Stimulated activated CD8-positive, alpha-beta memory T cell treated with anti-CD3 and anti-CD28 coated beads, Interleukin-2, amount 100 ng/mL, for 1 hour (primary cell): ENCODE results near the gene DNAJA3.

ENCODE experiments used
- DNase-seq, 2 donors: peaks; one replicate each; pipeline ENCODE4 v3.0.0-alpha.2; 2020; ENCODE audit warnings: low read depth in 2 of 2

The DNAJA3 gene

DNA sequence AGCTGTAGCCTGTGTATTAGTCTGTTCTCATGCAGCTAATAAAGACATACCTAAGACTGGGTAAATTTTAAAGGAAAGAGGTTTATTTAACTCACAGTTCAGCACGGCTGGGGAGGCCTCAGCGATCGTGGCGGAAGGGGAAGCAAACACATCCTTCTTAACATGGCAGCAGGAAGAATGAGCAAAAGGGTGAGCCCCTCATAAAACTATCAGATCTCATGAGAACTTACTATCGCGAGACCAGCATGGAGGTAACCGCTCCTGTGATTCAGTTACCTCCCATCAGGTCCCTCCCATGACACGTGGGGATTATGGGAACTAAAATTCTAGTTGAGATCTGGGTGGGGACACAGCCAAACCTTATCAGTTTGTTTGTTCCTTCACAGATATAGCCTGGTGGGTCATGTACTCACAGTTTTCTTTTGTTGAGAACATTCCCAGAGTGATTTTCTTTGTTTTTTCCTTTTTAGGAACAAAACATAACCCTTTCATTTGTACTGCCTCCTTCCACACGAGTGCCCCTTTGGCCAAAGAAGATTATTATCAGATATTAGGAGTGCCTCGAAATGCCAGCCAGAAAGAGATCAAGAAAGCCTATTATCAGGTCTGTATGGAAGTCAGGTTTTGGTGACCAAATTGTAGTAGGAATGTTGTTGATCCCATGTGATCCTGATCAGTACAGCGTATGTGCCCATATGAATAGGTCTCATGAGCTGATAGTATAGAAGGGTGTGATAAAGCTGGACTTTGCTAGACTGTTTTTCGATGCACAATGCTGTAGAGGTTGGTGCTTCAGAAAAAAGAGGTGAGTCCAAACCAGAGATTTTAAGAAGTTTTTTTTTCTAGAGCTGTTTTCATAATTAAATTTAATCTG lies 8.5 kb downstream of the DNAJA3 start:
- DNase-seq = no peak

DNA sequence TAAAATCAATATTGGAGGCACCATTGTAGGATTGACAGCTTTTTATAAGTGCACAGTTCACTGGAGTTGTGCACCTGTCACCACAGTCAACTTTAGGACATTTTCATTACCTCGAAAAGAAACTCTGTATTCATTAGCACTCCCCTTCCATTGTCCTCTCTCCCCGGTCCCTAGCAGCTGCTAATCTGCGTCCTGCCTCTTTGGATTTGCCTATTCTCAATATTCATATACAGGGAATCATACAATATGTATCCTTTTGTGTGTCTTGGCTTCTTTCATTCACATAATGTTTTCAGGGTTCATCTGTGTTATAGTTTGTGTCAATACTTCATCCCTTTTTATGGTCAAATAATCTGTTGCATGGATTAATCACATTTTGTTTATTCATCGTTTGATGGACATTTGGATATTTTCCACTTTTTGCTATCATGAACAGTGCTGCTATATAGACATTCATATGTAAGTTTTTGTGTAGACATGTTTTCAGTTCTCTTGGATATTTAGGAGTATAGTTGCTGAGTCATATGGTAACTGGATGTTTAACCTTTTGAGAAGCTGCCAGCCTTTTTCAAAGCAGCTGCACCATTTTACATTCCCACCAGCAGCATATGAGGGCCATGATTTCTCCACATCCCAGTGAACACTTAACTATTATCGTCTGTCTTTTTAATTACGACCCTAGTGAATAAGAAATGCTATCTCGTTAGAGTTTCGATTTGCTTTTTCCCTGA lies 9.8 kb downstream of the DNAJA3 start:
- DNase-seq = no peak

DNA sequence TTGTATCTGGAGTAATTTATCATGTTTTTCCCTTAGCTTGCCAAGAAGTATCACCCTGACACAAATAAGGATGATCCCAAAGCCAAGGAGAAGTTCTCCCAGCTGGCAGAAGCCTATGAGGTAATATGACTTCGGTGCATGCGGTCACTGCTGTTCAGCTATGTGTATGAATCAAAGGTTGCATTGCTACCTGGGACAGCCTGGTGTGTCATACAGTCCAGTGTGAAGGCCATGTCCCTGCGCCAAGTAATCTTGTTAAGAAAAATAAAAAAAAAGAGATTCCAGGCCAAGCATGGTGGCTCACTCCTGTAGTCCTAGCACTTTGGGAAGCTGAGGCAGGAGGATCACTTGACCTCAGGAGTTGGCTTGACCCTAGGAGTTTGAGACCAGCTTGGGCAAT lies 11.7 kb downstream of the DNAJA3 start:
- DNase-seq = no peak

DNA sequence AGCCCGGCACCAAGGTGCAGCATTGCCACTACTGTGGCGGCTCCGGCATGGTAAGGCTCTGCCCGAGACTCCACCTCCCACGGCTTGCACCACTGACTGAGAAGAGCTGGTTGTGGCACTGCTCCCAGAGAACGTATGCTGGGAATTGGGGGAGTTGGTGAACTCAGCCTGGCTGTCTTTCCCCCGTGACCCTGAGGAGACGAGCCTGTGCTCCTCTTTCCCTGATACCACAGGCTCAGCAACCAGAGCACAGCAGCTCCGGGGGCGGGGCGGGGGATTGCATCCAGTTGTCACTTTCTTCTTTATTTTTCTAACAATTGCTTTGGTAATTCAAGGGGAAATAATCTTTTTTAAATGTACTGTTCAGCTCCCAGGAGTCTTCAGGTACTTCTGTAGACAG lies 16.7 kb downstream of the DNAJA3 start:
- DNase-seq = no peak

DNA sequence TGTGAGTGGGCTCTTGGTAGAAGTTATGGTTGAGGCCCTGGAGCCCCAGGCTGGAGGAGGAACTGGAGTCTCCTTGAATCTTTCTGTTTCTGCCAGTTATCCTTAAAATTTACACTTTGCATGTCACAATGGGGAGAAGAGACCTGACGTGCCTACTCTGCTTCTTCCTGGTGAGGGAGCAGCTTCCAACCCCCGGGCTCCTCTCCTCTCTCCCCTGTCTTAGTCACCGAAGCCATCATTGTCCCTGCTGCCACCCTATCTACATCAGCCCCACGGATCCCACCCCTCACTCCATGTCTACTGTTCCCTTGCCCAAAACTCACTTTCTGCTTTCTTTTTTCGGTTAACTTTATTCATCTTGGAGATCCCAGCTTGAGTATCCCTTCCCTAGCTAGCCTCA lies 17.6 kb downstream of the DNAJA3 start:
- DNase-seq = no peak

DNA sequence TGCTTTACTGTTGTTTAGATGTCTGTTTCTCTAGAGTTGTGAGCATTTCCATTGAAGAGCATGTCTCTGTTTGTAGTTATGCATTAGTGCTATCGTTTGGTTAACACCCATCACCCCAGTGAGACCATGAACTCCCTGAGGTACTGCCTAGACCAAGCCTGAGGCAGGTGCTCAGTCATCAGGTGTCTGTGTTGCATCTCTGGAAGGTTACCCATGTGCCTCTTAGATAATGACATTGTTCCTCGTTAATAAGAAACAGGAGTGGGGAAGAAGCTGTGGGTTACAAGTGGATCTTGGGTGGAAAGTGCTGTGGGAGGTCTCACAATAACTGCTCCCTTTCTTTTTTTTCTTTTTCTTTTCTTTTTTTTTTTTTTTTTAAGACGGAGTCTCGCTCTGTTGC lies 18.3 kb downstream of the DNAJA3 start:
- DNase-seq = no peak

DNA sequence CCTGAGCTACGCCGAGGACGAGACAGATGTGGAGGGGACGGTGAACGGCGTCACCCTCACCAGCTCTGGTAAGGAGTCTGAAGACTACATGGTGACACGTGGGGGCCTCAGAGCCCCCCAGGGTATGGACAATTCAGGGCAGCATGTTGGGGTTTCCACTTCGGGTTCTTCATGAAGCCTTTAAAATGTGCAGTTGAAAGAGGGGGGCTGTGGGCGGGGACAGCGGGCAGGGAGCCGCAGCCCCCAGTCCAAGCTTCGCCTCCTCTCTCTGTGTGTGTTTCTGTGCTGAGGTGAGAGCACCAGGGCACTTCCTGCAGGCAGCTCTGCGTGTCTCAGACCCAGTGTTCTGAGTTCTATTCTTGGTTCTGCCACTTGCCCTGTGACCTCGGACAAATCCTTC lies 24.8 kb downstream of the DNAJA3 start:
- no peak for DNase-seq

DNA sequence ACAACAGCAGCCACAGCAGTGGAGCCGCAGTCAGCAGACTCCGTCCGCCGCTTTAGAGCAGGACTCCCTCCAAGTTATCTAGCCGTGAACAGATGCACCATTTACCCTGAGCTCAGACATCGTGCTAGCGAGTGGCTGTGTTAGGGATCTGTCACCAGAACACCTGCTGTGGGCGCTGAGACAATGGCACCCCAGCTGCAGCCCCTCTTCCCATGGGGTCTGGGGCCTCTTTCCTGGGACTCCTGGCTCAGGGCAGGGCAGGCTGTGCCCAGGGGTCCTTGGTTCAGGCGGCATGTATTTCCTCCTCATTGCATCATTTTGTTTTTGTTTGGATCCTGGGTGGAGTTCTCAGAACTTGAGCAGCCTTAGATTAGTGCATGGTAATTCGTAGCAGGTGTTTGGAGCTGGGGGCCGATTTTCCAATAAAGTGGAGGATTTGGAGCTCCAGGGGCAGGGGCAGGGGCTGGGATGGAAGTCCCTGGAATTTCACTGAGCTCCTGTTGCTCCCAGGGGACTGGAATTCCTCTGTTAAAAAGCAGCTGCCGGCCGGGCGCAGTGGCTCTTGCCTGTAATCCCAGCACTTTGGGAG lies 25.4 kb downstream of the DNAJA3 start:
- DNase-seq = no peak

DNA sequence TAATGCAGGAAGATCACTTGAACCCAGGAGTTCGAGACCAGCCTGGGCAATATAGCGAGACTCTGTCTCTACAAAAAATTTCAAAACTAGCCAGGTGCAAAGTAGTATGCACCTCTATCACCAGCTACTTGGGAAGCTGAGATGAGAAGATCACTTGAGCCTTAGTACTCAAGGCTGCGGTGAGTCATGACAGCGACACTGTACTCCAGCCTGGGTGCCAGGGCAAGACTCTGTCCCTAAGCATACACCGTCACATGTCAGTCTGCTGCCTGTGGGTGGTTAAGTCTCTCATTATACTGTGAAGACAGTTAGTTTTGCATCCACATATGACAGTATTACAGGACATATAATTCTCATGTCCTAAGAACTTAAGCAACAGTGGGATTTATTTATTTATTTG lies 27.0 kb downstream of the DNAJA3 start:
- DNase-seq = no peak

DNA sequence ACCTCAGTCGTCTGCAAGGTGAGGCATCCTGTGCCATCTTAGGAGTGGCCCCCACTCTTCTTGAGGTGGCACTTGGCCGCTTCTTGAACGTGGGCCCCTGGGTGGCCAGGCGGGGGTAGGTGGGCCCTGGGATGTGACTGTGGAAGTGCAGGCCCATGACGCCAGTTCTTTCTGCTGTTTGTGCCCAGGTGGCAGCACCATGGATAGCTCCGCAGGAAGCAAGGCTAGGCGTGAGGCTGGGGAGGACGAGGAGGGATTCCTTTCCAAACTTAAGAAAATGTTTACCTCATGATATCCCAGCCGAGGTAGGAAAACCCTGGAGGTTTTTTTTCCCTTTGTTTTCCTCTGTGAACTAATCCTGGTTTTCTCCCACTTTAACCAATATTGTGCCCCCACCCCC lies 29.0 kb downstream of the DNAJA3 start:
- no peak for DNase-seq

DNA sequence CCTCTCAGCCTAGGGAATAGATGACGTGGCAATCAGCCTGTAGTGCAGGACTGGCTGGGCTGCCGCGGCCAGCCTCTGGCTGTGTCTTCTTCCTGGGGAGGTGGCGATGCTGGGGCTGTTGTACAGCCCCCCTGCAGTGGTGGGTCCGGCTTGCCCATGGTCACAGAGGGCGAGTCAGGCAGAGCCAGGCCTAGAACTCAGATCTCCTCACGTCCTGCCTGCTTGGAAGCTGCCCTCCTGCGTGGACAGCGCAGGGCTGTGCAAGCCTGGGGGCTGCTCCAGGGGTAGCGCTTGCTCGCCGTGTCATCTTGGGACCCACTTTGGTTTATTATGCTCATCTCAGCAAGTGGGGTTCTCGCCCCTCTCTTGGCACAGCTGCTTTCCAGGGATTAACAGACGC lies 29.4 kb downstream of the DNAJA3 start:
- no peak for DNase-seq

DNA sequence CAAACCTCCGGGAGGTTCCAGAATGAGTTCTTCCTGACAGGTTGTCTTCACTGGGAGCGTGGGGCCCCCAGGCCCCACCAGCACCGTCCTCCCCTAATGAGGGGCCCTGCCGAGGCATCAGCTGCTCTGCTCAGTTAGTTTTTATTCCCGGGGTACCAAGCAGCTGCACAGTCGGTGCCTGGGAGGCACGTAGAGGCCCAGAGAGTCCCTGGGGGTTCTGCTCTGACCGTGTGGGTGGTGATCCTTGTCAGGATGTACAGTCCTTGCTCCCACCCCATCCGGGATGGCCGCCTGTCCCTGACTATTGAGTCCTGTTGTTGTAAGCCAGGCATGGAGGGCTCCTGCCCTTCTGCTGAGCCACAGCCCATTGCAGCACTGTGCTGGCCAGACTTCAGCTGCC lies 30.3 kb downstream of the DNAJA3 start:
- DNase-seq = no peak

DNA sequence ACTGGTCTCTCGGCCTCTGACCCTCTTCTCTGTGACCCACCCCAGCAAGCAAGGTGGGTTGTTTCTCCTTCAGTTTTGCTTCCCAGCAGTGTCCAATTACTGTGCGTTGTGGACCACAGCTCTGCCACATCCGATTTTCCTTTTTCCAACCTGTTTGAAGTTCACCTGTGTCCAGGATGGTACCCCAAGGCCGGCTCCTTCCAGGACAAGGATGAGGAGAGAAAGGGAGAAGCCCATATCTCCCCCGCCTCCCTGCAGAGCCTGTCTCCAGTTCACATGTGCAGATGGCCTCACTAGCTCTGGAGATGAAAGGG lies 35.2 kb downstream of the DNAJA3 start:
- no peak for DNase-seq

DNA sequence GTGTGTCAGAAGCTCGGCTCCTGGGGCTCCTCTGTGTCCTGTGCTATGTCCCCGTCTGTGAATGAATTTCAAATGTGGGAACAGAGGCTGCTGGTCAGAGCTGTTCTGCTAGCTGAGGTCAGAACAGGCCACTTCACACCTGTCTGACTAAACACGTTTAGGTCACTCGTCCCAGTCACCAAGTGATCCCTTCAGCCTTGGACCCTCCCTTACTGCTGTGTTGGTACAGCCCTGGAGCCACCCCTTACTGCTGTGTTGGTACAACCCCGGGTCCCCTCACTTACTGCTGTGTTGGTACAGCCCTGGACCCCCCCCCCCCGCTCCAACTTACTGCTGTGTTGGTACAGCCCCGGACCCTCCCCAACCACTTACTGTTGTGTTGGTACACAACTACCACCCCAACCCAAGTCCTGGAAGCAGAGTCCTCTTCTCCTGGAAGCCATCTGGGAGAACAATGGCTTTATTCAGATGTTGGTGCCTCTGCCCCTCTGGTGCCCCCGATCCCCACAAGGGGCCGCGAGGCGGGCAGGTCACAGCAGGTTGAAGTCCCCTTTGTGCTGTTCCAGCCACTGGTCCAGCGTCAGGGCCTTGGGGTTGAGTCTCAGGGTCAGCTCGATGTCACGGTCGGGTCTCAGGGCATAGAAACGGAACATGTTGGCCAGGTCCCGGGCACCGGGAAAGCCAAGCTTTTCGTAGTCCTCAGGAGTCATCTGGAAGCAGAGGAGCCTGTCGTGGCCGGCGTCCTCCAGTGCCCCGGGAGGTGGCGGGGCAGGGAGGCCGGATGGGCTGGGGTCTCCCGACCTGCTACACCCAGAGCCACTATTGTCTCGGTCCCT lies 35.8 kb downstream of the DNAJA3 start:
- no peak for DNase-seq

DNA sequence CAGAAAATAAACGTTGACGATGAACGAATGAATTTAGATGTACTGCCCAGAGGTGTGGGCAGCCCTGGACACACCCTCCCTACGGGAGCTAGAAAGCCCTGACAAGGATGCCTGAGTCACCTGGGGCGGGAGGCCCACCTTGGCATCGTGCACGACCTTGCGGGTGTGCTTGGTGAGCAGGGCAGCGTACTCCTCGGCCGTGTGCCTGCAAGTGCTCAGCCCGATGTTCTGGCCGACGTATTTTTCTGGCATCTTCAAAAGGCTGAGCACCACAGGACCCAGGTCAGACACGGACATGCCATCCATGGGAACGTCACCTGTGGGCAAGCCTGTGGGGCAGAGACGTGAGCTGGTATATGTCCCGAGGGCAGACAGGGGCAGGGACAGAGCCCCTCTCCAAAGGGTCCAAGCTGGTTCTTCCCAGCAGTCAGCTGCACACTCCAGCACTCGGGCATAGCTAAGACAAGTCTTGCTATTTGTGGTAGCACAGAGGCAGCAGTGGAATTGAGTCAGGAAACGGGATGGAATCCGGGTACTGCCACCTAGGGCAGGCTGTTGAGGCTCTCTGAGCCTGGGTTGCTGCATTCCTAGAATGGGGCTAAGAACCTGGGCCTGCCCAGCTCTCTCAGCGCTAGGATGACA lies 38.0 kb downstream of the DNAJA3 start:
- no peak for DNase-seq

DNA sequence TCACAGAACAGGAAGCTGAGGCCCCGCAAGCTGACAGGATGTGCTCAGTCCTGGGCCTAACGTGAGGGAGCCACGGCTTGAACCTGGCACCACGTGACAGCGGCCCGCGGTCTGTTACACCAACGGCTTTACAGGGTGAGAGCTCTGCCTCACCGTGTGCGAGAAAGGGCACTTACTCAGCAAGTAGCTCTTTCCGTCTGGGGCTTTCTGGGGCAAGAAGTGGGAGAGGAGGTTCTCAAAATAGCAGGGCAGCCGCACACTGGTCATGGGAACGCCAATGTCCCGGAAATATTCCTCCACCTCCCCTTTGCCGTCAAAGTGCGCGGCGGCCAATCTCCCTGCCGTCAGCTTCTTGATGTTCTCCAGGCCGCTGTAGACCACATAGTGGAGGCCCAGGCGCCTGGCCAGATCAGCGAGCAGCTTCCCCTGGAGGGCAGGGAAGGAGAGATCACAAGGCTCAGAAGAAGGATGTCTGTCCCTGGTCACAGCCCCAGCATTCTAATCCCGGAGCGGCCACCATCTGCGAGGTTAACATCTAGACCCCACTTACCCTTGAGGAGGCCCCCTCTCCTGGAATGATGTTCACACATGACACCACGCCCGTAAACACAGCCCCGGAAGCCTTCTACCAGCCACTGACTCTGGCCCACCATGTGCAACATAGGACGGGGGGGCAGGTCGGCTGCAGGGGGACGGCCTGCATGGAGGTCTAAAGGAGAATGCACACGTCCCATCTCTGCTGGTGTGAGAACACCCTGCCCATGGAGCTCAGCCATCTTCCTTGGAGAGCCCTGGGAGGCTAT lies 40.5 kb downstream of the DNAJA3 start:
- peak; percentile 41 to 50 for DNase-seq

DNA sequence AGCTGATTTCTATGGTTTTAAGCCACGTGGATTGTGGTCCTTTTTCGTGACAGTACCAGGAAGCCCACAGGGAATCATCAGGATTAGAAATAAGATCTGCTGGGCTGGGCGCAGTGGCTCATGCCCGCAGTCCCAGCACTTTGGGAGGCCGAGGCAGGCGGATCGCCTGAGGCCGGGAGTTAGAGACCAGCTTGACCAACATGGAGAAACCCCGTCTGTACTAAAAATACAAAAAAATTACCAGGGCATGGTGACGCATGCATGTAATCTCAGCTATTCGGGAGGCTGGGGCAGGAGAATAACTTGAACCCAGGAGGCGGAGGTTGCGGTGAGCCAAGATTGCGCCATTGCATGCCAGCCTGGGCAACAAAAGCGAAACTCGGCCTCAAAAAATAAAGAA lies 42.2 kb downstream of the DNAJA3 start:
- DNase-seq = no peak

DNA sequence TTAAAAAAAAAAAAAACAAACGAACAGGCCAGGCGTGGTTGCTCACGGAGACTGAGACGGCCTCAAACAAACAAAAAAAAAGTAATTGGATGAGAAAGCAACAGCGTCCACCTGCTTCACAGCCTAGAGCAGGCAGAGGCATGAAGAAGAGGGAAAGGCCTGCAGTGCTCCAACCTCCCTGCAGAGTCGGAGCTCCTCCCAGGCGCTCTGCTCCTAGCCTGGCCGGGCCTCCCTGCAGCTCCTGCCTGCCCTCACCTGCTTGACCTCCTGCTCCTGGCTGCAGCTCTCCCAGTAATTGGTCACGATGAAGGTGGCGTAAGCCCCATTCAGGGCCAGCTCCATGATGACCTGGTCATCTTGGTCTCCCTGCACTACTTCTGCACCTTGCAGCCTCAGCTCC lies 43.3 kb downstream of the DNAJA3 start:
- no peak for DNase-seq

DNA sequence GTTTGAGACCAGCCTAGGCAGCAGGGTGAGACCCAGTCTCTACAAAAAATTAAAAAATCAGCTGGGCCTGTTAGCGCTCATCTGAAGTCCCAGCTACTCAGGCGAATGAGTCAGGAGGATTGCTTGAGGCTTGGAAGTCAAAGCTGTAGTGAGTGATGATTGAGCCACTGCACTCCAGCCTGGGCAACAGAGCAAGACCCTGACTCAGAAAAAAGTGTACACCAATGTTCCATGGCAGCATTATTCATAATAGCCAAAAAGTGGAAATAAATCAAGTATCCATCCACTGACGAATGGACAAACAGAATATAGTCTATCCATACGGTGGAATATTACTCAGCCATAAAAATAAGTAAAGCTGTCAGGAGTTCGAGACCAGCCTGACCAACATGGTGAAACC lies 46.2 kb downstream of the DNAJA3 start:
- no peak for DNase-seq

DNA sequence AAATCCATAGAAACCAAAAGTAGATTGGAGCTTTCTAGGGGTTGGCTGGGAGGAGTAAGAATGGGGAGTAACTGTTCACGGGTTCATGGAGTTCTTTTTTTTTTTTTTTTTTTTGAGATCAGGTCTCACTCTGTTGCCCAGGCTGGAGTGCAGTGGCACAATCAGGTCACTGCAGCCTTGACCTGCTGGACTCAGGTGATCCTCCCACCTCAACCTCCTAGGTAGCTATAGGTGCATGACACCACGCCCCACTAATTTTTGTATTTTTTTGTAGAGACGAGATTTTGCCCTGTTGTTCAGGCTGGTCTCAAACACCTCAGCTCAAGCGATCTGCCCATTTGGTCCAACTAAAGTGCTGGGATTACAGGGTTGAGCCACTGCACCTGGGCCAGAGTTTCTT lies 47.2 kb downstream of the DNAJA3 start:
- DNase-seq = no peak
